HEK293 (cell line): ENCODE data around the gene HTRA1.

Experiments used
- BCL11A ChIP-seq: fragments of 450-650 bp; formaldehyde crosslinking; IDR thresholded peaks from 2 replicates; pipeline ENCODE4 v1.5.1; 2016; ENCODE audit warnings: low read depth, missing biosample characterization, missing genetic modification characterization
- ZNF274 ChIP-seq, 2 experiments: fragments of 200-500 bp in 1 of 2; fragments of 450-650 bp in 1 of 2; sonication (Bioruptor generic) in 1 of 2; formaldehyde crosslinking in 1 of 2; IDR thresholded peaks; 2 replicates each; pipeline versions ENCODE4 v1.5.1 to v1.6.1; 2014 to 2016; ENCODE audit warnings: borderline replicate concordance in 1 of 2, inconsistent platforms in 1 of 2, low read length in 1 of 2, missing biosample characterization in 1 of 2, missing genetic modification characterization in 1 of 2
- ZNF423 ChIP-seq: fragments of 450-650 bp; formaldehyde crosslinking; IDR thresholded peaks from 2 replicates; pipeline ENCODE4 v1.5.1; 2016; ENCODE audit warnings: missing biosample characterization, missing genetic modification characterization
- TF ChIP-seq, protein P1 (sequence below): IDR thresholded peaks from 2 replicates; pipeline ENCODE4 v1.6.1; 2011; ENCODE audit warnings: mild to moderate bottlenecking, low read depth, low read length, borderline replicate concordance

DNA sequence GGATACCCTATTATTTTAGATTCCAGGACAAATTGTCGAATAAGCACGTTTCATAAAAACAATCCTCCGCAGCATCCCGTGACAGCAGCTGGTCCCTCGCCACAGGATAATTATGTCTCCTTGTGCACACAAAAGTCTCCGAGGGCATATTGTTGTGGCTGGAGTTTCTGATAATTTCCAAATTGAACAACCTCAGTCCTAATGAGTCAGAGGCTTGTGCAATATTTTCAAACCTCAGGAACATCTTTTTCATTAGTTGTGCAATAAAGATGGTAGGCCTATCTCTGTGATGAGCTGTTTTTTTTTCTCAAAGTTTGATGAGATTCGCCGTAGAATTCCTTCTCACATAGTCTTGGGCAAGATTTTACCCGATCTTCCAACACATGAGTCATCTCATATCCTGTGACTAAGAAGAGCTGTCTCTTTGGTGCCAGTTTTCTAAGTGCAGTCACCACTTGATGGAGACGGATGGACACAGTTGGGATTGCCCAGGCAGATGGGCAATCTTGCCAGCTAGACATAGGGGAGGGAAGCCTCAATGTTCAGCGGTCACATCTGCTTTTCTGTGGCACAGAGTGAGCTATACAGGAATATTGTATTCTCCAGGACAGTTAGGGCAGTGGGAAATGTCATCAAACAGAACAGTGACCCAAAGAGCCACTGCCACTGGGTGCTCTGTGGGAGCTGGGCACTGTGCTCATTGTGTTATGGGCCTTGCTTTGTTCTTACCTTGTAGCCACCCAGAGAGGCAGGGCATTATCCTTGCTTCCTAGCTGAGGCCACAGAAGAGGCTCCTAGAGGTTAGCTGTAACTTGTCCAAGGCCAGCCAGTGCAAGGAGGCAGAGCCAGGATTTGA, 7.8 kb downstream of the HTRA1 start:
- no peak for TF ChIP-seq ZNF423 (tag by site-specific recombination)
- TF ChIP-seq BCL11A (tag by site-specific recombination), result no peak
- TF ChIP-seq, protein P1, sequence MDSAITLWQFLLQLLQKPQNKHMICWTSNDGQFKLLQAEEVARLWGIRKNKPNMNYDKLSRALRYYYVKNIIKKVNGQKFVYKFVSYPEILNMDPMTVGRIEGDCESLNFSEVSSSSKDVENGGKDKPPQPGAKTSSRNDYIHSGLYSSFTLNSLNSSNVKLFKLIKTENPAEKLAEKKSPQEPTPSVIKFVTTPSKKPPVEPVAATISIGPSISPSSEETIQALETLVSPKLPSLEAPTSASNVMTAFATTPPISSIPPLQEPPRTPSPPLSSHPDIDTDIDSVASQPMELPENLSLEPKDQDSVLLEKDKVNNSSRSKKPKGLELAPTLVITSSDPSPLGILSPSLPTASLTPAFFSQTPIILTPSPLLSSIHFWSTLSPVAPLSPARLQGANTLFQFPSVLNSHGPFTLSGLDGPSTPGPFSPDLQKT, result no peak
- TF ChIP-seq ZNF274 (IDR thresholded peaks at IDR 0.05; ENCODE audit: low read length), result no peak
- TF ChIP-seq ZNF274 (tag by site-specific recombination; IDR thresholded peaks at IDR 0.05; ENCODE audit: borderline replicate concordance), result no peak
